GM18951 (cell line): ENCODE data around the gene MGST3.
"Not testable (repeated sequence)": the region's sequence is repeated elsewhere in the genome, so short reads cannot be mapped to it uniquely, and the experiment has no call there.

ENCODE experiments used
- POLR2A ChIP-seq: IDR thresholded peaks from 4 replicates; pipeline ENCODE4 v1.6.1; 2011; ENCODE audit warnings: mild to moderate bottlenecking; ENCODE audit not compliant: insufficient read length, insufficient read depth; ENCODE audit errors: extremely low read depth
- in situ Hi-C: fragments of 300-500 bp; cut with MboI; formaldehyde crosslinking; loops from one replicate; pipeline ENCODE4 v1.12.0; 2022; ENCODE audit warnings: low sequenced_read_pairs, mixed read lengths, inconsistent platforms; ENCODE audit not compliant: unreplicated experiment

The MGST3 gene

DNA sequence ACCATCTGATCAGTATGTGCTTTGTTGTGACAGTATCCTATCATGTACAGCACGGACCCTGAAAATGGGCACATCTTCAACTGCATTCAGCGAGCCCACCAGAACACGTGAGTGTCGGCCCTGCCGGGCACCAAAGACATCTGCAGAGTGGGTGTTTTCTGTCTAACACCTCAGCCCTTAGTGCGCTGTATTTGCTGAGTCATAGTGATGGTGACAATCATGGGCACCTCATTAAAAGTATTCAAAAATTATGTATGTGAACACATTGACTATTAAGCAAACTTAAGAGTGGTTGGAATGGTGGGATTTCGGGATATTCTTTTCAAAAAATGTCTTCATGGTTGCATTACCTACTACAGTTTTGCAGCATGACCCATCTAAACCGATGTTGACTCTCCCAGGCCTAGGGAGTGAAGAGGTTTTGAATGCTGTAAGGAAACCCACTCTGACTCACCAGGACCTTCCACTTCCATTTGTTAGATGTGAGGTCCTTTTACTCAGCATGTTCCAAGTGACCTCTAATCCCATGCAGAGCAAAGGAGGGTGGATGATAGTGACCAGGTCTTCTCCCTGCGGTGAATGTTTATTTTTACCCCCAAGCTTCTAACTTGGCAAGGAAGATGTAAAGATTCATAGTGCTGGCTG, 20.1 kb downstream of the MGST3 start:
- in situ Hi-C loops: no loop called here
- no peak for TF ChIP-seq POLR2A

DNA sequence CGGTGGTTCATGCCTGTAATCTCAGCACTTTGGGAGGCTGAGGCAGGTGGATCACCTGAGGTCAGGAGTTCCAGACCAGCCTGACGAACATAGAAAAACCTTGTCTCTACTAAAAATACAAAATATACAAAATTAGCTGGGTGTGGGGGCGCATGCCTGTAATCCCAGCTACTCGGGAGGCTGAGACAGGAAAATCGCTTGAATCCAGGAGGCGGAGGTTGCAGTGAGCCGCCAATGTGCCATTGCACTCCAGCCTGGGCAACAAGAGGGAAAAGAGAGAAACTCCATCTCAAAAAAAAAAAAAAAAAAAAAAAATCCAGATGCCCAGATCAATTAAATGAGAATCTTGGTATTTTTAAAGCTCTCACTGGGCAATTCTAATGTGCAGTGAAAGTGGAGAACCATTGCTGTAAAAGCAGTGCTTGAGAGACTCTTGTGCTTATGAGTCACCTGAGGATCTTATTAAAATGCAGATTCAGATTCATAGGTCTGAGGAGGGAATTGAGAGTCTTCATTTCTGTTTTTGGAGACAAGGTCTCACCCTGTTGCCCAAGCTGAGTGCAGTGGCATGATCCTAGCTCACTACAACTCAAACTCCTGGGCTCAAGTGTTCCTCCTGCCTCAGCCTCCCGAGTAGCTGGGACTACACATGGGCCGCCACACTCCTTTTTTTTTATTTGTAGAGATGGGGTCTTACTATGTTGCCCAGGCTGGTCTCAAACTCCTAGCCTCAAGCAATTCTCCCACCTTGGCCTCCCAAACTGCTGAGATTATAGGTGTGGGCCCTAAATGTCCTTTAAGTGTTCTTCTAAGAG, 27.9 kb downstream of the MGST3 start:
- in situ Hi-C loops: not testable (repeated sequence)

DNA sequence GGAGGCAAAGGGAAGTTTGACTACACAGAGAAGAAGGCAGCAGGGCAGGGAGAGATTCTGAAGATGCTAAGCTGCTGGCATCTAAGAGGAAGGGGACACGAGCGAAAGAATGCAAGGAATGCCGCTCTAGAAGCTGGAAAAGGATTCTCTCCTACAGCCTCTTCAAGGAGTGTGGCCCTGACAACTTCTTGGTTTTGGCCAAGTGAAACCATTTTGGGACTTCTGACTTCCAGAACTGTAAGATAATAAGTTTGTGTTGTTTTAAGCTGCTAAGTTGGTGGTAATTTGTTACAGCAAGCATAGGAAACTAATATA, 28.5 kb downstream of the MGST3 start:
- in situ Hi-C loops: no loop called here
- no peak for TF ChIP-seq POLR2A

- no peak for TF ChIP-seq POLR2A
- in situ Hi-C loops: no loop called here
Observed at GRCh38 chr1:165661703-165662102, 30.7 kb downstream of the MGST3 start.

DNA sequence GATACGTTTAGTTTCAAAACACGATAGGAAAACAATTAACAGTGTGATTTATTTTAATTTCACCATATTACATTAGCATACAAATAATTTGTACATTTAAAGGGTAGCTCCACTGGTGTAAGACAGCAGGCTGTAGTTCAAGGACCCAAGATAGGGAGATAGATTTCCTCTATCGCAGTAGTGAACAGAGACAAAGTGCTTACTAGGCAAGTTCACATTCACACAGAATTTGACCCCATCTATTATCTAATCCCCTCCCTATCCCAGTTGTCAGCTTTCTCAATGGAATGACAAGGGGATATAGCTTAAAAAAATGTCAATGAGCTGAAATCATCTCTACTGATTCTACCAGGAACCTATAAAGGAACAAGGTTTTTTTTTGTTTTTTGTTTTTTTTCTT, 31.2 kb downstream of the MGST3 start:
- TF ChIP-seq POLR2A: no peak
- in situ Hi-C loops: no loop called here

- TF ChIP-seq POLR2A: no peak
- in situ Hi-C loops: no loop called here
Observed at GRCh38 chr1:165666152-165666825, 35.3 kb downstream of the MGST3 start.

DNA sequence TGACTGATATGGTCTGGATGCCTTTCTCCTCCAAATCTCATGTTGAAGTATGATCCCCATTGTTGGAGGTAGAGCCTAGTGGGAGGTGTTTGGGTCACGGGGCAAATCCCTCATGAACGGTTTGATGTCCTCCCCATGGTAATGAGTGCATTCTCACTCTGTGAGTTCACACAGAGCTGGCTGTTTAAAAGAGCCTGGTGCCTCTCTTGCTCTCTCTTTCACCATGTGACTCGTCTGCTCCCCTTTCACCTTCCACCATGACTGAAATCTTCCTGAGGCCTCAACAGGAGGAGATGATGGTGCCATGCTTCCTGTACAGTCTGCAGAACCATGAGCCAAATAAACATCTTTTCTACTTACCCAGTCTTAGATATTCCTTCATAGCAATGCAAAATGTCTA, 37.1 kb downstream of the MGST3 start:
- in situ Hi-C loops: no loop called here
- TF ChIP-seq POLR2A: no peak

DNA sequence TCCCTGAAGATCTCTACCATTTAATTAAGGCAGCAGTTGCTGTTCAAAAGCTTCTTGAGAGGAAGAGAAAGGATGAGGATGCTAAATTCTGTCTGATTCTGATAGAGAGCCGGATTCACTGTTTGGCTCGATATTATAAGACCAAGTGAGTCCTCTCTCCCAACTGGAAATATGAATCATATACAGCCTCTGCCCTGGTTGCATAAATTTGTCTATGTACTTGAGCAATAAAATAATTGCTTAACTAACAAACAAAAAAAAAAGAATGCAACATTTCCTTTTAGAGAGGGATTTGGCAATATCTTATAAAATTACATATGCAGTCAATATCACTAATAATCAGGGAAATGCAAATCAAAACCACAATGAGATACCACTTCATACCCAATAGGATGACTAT, 40.5 kb downstream of the MGST3 start:
- TF ChIP-seq POLR2A: no peak
- in situ Hi-C loops: no loop called here

- in situ Hi-C loops: no loop called here
- TF ChIP-seq POLR2A: no peak
Observed at GRCh38 chr1:165674599-165674998, 43.6 kb downstream of the MGST3 start.

DNA sequence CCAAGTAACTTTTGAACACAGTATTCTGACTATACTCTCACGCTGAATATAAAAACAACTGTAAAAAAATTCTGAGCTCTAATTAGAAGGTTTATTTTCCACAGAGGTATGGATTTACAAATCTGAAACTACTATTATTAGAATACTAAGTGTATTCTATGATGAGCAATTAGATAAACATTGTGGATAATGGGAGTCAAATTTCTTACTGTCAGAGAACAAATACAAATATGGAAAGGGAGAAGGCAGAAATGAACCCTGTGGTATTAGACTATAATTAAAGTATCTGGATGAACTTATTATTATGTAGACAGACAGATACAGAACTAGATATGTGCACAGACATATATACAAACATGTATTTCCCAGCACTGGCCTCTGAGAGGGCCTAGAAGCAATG, 44.8 kb downstream of the MGST3 start:
- TF ChIP-seq POLR2A: no peak
- in situ Hi-C loops: no loop called here

GRCh38 chr1:165678509-165678908, 47.5 kb downstream of the MGST3 start:
- in situ Hi-C loops: no loop called here
- no peak for TF ChIP-seq POLR2A

DNA sequence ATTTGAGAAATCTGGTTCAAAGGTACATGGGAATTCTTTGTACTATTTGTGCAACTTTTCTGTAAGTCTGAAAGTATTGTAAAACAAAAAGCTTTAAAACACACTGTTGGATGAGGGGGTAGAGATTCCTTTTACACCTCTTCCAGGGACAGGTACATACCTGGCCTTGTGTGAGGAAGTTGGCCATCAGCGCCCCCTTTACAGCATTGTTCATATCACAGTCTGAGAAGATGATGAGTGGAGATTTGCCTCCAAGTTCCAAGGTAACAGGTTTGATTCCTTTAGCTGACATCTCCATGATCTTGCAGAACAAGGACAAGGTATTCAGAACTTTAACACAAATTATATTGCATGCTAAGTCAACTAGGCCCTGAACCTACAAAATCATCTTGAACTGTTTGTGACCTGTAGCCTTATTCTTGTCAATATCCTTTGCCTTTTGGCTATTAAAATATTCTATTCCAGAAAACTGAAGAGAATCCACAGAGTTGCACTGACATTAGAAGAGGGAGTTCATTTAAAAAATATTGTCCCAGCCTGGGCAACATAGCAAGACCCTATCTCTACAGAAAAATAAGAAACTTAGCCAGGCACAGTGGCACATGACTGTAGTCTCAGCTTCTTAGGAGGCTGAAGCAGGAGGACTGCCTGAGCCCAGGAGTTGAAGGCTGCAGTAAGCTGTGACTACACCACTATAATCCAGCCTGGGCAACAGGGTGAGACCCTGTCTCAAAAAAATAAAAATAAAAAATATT, 48.4 kb downstream of the MGST3 start:
- TF ChIP-seq POLR2A: no peak
- in situ Hi-C loops: no loop called here

DNA sequence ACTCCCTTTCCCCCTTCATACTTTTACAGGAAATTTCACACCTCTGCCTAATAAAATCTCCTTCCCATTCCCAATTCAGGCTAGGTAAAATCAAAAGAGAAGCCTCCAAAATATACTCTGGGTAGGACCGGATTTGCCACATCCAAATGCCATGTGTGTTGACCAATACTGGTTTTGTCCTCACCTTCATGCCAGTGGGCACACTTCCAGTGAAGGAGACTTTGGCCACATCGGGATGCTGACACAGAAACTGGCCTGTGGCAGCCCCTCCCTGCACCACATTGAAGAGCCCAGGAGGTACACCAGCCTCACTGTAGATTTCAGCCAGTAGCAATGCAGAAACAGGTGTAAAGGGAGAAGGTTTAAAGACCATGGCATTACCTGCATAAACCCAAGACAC, 49.3 kb downstream of the MGST3 start:
- TF ChIP-seq POLR2A: no peak
- in situ Hi-C loops: no loop called here

DNA sequence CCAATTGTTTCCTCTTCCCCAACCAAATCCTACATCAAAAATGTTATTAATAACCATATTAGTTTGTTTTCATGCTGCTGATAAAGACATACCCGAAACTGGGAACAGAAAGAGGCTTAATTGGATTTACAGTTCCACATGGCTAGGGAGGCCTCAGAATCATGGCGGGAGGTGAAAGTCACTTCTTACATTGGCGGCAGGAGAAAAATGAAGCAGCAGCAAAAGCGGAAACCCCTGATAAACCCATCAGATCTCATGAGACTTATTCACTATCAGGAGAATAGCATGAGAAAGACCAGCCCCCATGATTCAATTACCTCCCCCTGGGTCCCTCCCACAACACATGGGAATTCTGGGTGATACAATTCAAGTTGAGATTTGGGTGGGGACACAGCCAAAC, 49.7 kb downstream of the MGST3 start:
- in situ Hi-C loops: not testable (repeated sequence)
